K562 (cell line): Measurements from ENCODE around the gene EIF3J. TPM values are rescaled to one million over a fixed set of nuclear protein-coding genes. Genes with fewer than 3 reads are reported as not detected.
A peak's percentile ranks its signal among the peaks of the same experiment; 100 is the strongest.

Source experiments
- AFF1 ChIP-seq, 2 experiments: fragments of 450-650 bp; IDR thresholded peaks; 2 replicates each; pipeline ENCODE4 v1.6.1; 2018; ENCODE audit warnings: mild to moderate bottlenecking in 2 of 2, low read depth in 1 of 2; ENCODE audit not compliant: partially characterized antibody in 2 of 2
- ARNT ChIP-seq, 2 experiments: fragments of 450-650 bp; IDR thresholded peaks; 2 replicates each; pipeline ENCODE4 v1.6.1; 2016; ENCODE audit warnings: mild to moderate bottlenecking in 1 of 2
- FOXP4 ChIP-seq: sonication (generic); formaldehyde crosslinking; IDR thresholded peaks from 2 replicates; pipeline ENCODE4 v1.8.0; 2022; ENCODE audit warnings: mild to moderate bottlenecking, missing genetic modification reagents, borderline replicate concordance
- MXI1 ChIP-seq: IDR thresholded peaks from 2 replicates; pipeline ENCODE4 v1.6.1; 2011; ENCODE audit warnings: low read depth, mild to moderate bottlenecking, improper control_type of control experiment, low read length
- PPARD ChIP-seq: fragments of 250-450 bp; sonication (Bioruptor Pico); IDR thresholded peaks from 2 replicates; pipeline ENCODE4 v1.8.0; 2022; ENCODE audit warnings: inconsistent platforms, mild to moderate bottlenecking, moderate library complexity
- SLC30A9 ChIP-seq: fragments of 250-450 bp; sonication (Bioruptor Pico); IDR thresholded peaks from 2 replicates; pipeline ENCODE4 v1.8.0; 2022; ENCODE audit warnings: mild to moderate bottlenecking, moderate library complexity
- SNIP1 ChIP-seq: fragments of 450-650 bp; IDR thresholded peaks from 2 replicates; pipeline ENCODE4 v1.7.1; 2017; ENCODE audit warnings: low read depth, mild to moderate bottlenecking
- SUPT5H ChIP-seq: fragments of 450-650 bp; IDR thresholded peaks from 2 replicates; pipeline ENCODE4 v1.6.1; 2016
- TGIF2 ChIP-seq: sonication (generic); formaldehyde crosslinking; IDR thresholded peaks from 2 replicates; pipeline ENCODE4 v1.8.1; 2022; ENCODE audit warnings: mild to moderate bottlenecking, missing genetic modification reagents, moderate library complexity
- ZNF444 ChIP-seq: fragments of 250-450 bp; sonication (Bioruptor Pico); IDR thresholded peaks from 2 replicates; pipeline ENCODE4 v1.4.0; 2020; ENCODE audit warnings: mild to moderate bottlenecking, moderate library complexity
- polyA plus RNA-seq, 8 experiments: library from polyadenylated mRNA; depleted of rRNA in 4 of 8; stranded (reverse) in 5 of 8; unstranded in 3 of 8; fragments of >200 nt; fragmentation: Nextera tagmentation in 2 of 8; fragmentation: Illumina TruSeq in 1 of 8; extraction: Ambion mirVana in 2 of 8; extraction: Trizol in 1 of 8; gene quantifications; 2 replicates each; pipeline versions ENCODE4 v1.2.1 to v1.2.3, GENCODE V29; 2011 to 2014; ENCODE audit warnings: inconsistent platforms in 1 of 8, missing spikeins in 1 of 8
- total RNA-seq, 7 experiments: library from RNA; depleted of rRNA in 6 of 7; stranded (reverse); fragments of >200 nt in 6 of 7; fragmentation: Illumina TruSeq in 2 of 7; extraction: Trizol in 2 of 7; gene quantifications; 2 replicates each; pipeline versions ENCODE4 v1.2.1 to v1.2.3, GENCODE V29; 2011 to 2021; ENCODE audit warnings: low replicate concordance in 1 of 7

The EIF3J gene
- total and polyA plus RNA-seq, 9 of the 15 experiments (the other 6 are each of a cell fraction or from before 2014, with no cell fraction given), result 44.2 to 217 (median 151) TPM

- 0 out of 2 replicates have a peak, but pooled peaks have one; percentile 16 for TF ChIP-seq SNIP1
- peak in 1 of 2 experiments; percentile 61 for TF ChIP-seq AFF1 (IDR thresholded peaks at IDR 0.05; ENCODE audit: low read depth in 1 of 2, partially characterized antibody in 2 of 2)
- TF ChIP-seq ARNT (IDR thresholded peaks at IDR 0.05), result peak in 1 of 2 experiments; percentile 60; a peak in 1 of 4 replicates
- 0 out of 2 replicates have a peak, but pooled peaks have one; percentile 1 for TF ChIP-seq FOXP4 (CRISPR knock-in tag)
- TF ChIP-seq ZNF444, result no peak
- TF ChIP-seq MXI1, result peak; percentile 5; the same call in 1 of the 2 replicates
- no peak for TF ChIP-seq TGIF2
- no peak for TF ChIP-seq PPARD
- TF ChIP-seq SLC30A9 (CRISPR knock-in tag), result 0 out of 2 replicates have a peak, but pooled peaks have one; percentile 2
- TF ChIP-seq SUPT5H, result 0 out of 2 replicates have a peak, but pooled peaks have one; percentile 27
Observed at GRCh38 chr15:44537735-44538240, 841 bp downstream of the EIF3J start (continued).
